HEK293 (cell line): Measurements from ENCODE around the gene CPN2.
A peak's percentile ranks its signal among the peaks of the same experiment; 100 is the strongest.

ENCODE experiments used
- AEBP2 ChIP-seq: fragments of 450-650 bp; formaldehyde crosslinking; IDR thresholded peaks from 2 replicates; pipeline ENCODE4 v1.5.1; 2016; ENCODE audit warnings: missing biosample characterization, missing genetic modification characterization, borderline replicate concordance
- CTCF ChIP-seq: fragments of 450-650 bp; formaldehyde crosslinking; IDR thresholded peaks from 2 replicates; pipeline ENCODE4 v1.5.1; 2016; ENCODE audit warnings: missing biosample characterization, missing genetic modification characterization
- GLIS2 ChIP-seq: fragments of 450-650 bp; formaldehyde crosslinking; IDR thresholded peaks from 2 replicates; pipeline ENCODE4 v1.5.1; 2016; ENCODE audit warnings: missing biosample characterization, missing genetic modification characterization
- HOXA7 ChIP-seq: sonication (generic); formaldehyde crosslinking; IDR thresholded peaks from 2 replicates; pipeline ENCODE4 v1.8.1; 2022; ENCODE audit warnings: missing genetic modification reagents, borderline replicate concordance
- IKZF3 ChIP-seq: fragments of 450-650 bp; IDR thresholded peaks from 2 replicates; pipeline ENCODE4 v1.5.0; 2018; ENCODE audit warnings: missing biosample characterization, mild to moderate bottlenecking, missing genetic modification characterization, moderate library complexity
- WT1 ChIP-seq: fragments of 450-650 bp; formaldehyde crosslinking; IDR thresholded peaks from 2 replicates; pipeline ENCODE4 v1.5.1; 2016; ENCODE audit warnings: missing biosample characterization, missing genetic modification characterization
- ZBTB20 ChIP-seq: fragments of 450-650 bp; formaldehyde crosslinking; IDR thresholded peaks from 2 replicates; pipeline ENCODE4 v1.5.1; 2016; ENCODE audit warnings: missing biosample characterization, missing genetic modification characterization
- ZFP41 ChIP-seq: fragments of 450-650 bp; formaldehyde crosslinking; IDR thresholded peaks from 2 replicates; pipeline ENCODE4 v1.5.1; 2016; ENCODE audit warnings: missing biosample characterization, missing genetic modification characterization, borderline replicate concordance
- ZIC2 ChIP-seq: fragments of 450-650 bp; formaldehyde crosslinking; IDR thresholded peaks from 2 replicates; pipeline ENCODE4 v1.5.1; 2016; ENCODE audit warnings: missing biosample characterization, missing genetic modification characterization
- ZNF121 ChIP-seq: fragments of 450-650 bp; formaldehyde crosslinking; IDR thresholded peaks from 2 replicates; pipeline ENCODE4 v1.5.1; 2016; ENCODE audit warnings: missing biosample characterization, missing genetic modification characterization
- ZNF133 ChIP-seq: fragments of 450-650 bp; formaldehyde crosslinking; IDR thresholded peaks from 2 replicates; pipeline ENCODE4 v1.5.1; 2016; ENCODE audit warnings: missing biosample characterization, missing genetic modification characterization
- ZNF146 ChIP-seq: fragments of 450-650 bp; formaldehyde crosslinking; IDR thresholded peaks from 2 replicates; pipeline ENCODE4 v1.5.1; 2016; ENCODE audit warnings: missing biosample characterization, missing genetic modification characterization
- ZNF169 ChIP-seq: fragments of 450-650 bp; formaldehyde crosslinking; IDR thresholded peaks from 2 replicates; pipeline ENCODE4 v1.5.1; 2016; ENCODE audit warnings: missing biosample characterization, missing genetic modification characterization
- ZNF18 ChIP-seq: fragments of 450-650 bp; formaldehyde crosslinking; IDR thresholded peaks from 2 replicates; pipeline ENCODE4 v1.5.1; 2016; ENCODE audit warnings: missing biosample characterization, missing genetic modification characterization
- ZNF311 ChIP-seq: fragments of 450-650 bp; formaldehyde crosslinking; IDR thresholded peaks from 2 replicates; pipeline ENCODE4 v1.5.1; 2017; ENCODE audit warnings: missing biosample characterization, missing genetic modification characterization, borderline replicate concordance
- ZNF354C ChIP-seq: fragments of 450-650 bp; formaldehyde crosslinking; IDR thresholded peaks from 2 replicates; pipeline ENCODE4 v1.5.1; 2016; ENCODE audit warnings: missing biosample characterization, missing genetic modification characterization, low read depth, borderline replicate concordance
- ZNF510 ChIP-seq: fragments of 450-650 bp; formaldehyde crosslinking; IDR thresholded peaks from 2 replicates; pipeline ENCODE4 v1.5.1; 2018; ENCODE audit warnings: mild to moderate bottlenecking, missing genetic modification characterization, missing biosample characterization; ENCODE audit not compliant: insufficient replicate concordance
- ZNF544 ChIP-seq: fragments of 450-650 bp; formaldehyde crosslinking; IDR thresholded peaks from 2 replicates; pipeline ENCODE4 v1.5.0; 2017; ENCODE audit warnings: missing biosample characterization, missing genetic modification characterization
- ZNF555 ChIP-seq: fragments of 450-650 bp; formaldehyde crosslinking; conservative IDR thresholded peaks from 2 replicates; pipeline ENCODE4 v1.5.1; 2017; ENCODE audit warnings: missing biosample characterization, mild to moderate bottlenecking, missing genetic modification characterization, inconsistent platforms
- ZNF561 ChIP-seq: fragments of 450-650 bp; IDR thresholded peaks from 2 replicates; pipeline ENCODE4 v1.5.1; 2018; ENCODE audit warnings: missing biosample characterization, missing genetic modification characterization, borderline replicate concordance
- ZNF585B ChIP-seq: fragments of 450-650 bp; formaldehyde crosslinking; IDR thresholded peaks from 2 replicates; pipeline ENCODE4 v1.5.1; 2016; ENCODE audit warnings: missing biosample characterization, missing genetic modification characterization
- ZNF623 ChIP-seq: fragments of 450-650 bp; formaldehyde crosslinking; IDR thresholded peaks from 2 replicates; pipeline ENCODE4 v1.5.1; 2016; ENCODE audit warnings: missing biosample characterization, missing genetic modification characterization
- ZNF664 ChIP-seq: fragments of 450-650 bp; formaldehyde crosslinking; IDR thresholded peaks from 2 replicates; pipeline ENCODE4 v1.5.1; 2016; ENCODE audit warnings: missing biosample characterization, missing genetic modification characterization
- ZNF692 ChIP-seq: fragments of 450-650 bp; formaldehyde crosslinking; IDR thresholded peaks from 2 replicates; pipeline ENCODE4 v1.5.1; 2016; ENCODE audit warnings: missing biosample characterization, missing genetic modification characterization
- ZNF747 ChIP-seq: fragments of 450-650 bp; formaldehyde crosslinking; IDR thresholded peaks from 2 replicates; pipeline ENCODE4 v1.5.1; 2016; ENCODE audit warnings: missing biosample characterization, missing genetic modification characterization
- ZNF791 ChIP-seq: fragments of 450-650 bp; formaldehyde crosslinking; IDR thresholded peaks from 2 replicates; pipeline ENCODE4 v1.5.1; 2016; ENCODE audit warnings: missing biosample characterization, missing genetic modification characterization
- ZNF837 ChIP-seq: fragments of 450-650 bp; formaldehyde crosslinking; IDR thresholded peaks from 2 replicates; pipeline ENCODE4 v1.5.1; 2016; ENCODE audit warnings: missing biosample characterization, missing genetic modification characterization
- ZSCAN16 ChIP-seq: fragments of 450-650 bp; formaldehyde crosslinking; IDR thresholded peaks from 2 replicates; pipeline ENCODE4 v1.5.1; 2016; ENCODE audit warnings: missing biosample characterization, missing genetic modification characterization
- ZXDB ChIP-seq: fragments of 450-650 bp; formaldehyde crosslinking; IDR thresholded peaks from 2 replicates; pipeline ENCODE4 v1.5.1; 2016; ENCODE audit warnings: missing biosample characterization, missing genetic modification characterization
- TF ChIP-seq, protein P1 (sequence below): fragments of 450-650 bp; formaldehyde crosslinking; IDR thresholded peaks from 2 replicates; pipeline ENCODE4 v1.5.1; 2016; ENCODE audit warnings: missing biosample characterization, missing genetic modification characterization
- TF ChIP-seq, protein P2 (sequence below): fragments of 450-650 bp; IDR thresholded peaks from 2 replicates; pipeline ENCODE4 v1.5.1; 2018; ENCODE audit warnings: missing biosample characterization, missing genetic modification characterization

Gene CPN2

DNA sequence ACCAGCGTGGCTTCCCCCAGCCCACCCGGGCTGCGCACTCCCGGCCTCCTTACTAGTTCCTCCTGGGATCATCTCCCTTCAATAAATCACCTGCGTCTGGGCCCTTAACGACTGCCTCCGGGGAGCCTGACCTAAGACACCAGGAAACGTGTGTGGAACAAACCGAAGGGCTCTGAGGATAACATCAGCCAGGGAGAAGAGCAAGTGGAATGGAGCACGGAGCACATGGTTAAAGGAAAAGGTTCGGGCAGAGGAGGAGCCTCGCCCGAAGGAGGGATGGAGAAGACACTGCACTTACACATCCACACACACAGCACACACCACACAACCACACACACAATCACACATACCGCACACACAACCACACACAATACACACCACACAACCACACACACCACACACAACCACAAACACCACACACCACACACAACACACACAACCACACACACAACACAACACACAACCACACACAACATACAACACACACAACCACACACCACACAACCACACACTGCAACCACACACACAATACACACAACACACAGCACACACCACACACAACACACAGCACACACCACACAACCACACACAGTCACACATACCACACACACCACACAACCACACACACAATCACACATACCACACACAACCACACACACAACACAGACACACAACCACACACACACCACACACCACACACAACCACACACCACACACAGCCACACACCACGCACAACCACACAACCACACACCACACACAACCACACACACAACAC is 24.7 kb downstream of the CPN2 start (continued):
- TF ChIP-seq ZNF311 (tag by site-specific recombination), result 0 out of 2 replicates have a peak, but pooled peaks have one; percentile 40
- no peak for TF ChIP-seq GLIS2 (tag by site-specific recombination)
- TF ChIP-seq HOXA7 (CRISPR knock-in tag), result no peak
- peak; percentile 47 for TF ChIP-seq IKZF3
- no peak for TF ChIP-seq ZNF133 (tag by site-specific recombination)
- TF ChIP-seq ZNF510 (tag by site-specific recombination), result no peak
- TF ChIP-seq WT1 (tag by site-specific recombination), result no peak; the same call in 1 of the 2 replicates
- TF ChIP-seq ZNF837 (tag by site-specific recombination), result no peak
- TF ChIP-seq ZNF692 (tag by site-specific recombination), result no peak
- no peak for TF ChIP-seq ZIC2 (tag by site-specific recombination)
- TF ChIP-seq CTCF (tag by site-specific recombination), result no peak
- TF ChIP-seq ZNF555 (tag by site-specific recombination), result no peak
- no peak for TF ChIP-seq ZXDB
- no peak for TF ChIP-seq ZNF791 (tag by site-specific recombination)
- no peak for TF ChIP-seq ZNF561
- no peak for TF ChIP-seq ZNF354C (tag by site-specific recombination)
- TF ChIP-seq ZNF169 (tag by site-specific recombination), result no peak
- no peak for TF ChIP-seq ZNF585B (tag by site-specific recombination)
- 0 out of 2 replicates have a peak, but pooled peaks have one; percentile 25 for TF ChIP-seq ZNF544
- TF ChIP-seq AEBP2 (tag by site-specific recombination), result 0 out of 2 replicates have a peak, but pooled peaks have one; percentile 58
- TF ChIP-seq ZNF623 (tag by site-specific recombination), result no peak
- TF ChIP-seq ZNF747 (tag by site-specific recombination), result no peak
- peak; percentile 67; the same call in 1 of the 2 replicates for TF ChIP-seq ZNF18 (tag by site-specific recombination)
- TF ChIP-seq ZNF664 (tag by site-specific recombination), result no peak
- peak; percentile 32; the same call in 1 of the 2 replicates for TF ChIP-seq ZNF121 (tag by site-specific recombination)
- TF ChIP-seq, protein P1, sequence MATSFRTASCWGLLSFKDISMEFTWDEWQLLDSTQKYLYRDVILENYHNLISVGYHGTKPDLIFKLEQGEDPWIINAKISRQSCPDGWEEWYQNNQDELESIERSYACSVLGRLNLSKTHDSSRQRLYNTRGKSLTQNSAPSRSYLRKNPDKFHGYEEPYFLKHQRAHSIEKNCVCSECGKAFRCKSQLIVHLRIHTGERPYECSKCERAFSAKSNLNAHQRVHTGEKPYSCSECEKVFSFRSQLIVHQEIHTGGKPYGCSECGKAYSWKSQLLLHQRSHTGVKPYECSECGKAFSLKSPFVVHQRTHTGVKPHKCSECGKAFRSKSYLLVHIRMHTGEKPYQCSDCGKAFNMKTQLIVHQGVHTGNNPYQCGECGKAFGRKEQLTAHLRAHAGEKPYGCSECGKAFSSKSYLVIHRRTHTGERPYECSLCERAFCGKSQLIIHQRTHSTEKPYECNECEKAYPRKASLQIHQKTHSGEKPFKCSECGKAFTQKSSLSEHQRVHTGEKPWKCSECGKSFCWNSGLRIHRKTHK (tag by site-specific recombination), result no peak
- TF ChIP-seq ZBTB20, result no peak; the same call in 1 of the 2 replicates
- no peak for TF ChIP-seq ZSCAN16 (tag by site-specific recombination)
- TF ChIP-seq, protein P2, sequence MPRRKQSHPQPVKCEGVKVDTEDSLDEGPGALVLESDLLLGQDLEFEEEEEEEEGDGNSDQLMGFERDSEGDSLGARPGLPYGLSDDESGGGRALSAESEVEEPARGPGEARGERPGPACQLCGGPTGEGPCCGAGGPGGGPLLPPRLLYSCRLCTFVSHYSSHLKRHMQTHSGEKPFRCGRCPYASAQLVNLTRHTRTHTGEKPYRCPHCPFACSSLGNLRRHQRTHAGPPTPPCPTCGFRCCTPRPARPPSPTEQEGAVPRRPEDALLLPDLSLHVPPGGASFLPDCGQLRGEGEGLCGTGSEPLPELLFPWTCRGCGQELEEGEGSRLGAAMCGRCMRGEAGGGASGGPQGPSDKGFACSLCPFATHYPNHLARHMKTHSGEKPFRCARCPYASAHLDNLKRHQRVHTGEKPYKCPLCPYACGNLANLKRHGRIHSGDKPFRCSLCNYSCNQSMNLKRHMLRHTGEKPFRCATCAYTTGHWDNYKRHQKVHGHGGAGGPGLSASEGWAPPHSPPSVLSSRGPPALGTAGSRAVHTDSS (tag by site-specific recombination), result no peak
- peak; percentile 49; the same call in 1 of the 2 replicates for TF ChIP-seq ZNF146 (tag by site-specific recombination)
- TF ChIP-seq ZFP41 (tag by site-specific recombination), result no peak
